Fibroblast of mammary gland (primary cell): Measurements from ENCODE around the gene MYL9.
"Not testable (repeated sequence)": the region's sequence is repeated elsewhere in the genome, so short reads cannot be mapped to it uniquely, and the experiment has no call there.

Experiments used
- DNase-seq: peaks from one replicate; pipeline ENCODE4 v3.0.0-alpha.2; 2010; ENCODE audit warnings: low read depth
- H3K4me3 ChIP-seq: 2 replicates; pipeline ENCODE4 v1.5.1; 2011; ENCODE audit warnings: low read depth, mild to moderate bottlenecking, low read length, moderate library complexity; ENCODE audit not compliant: control insufficient read depth
- TF ChIP-seq, protein P1 (sequence below): conservative IDR thresholded peaks from 2 replicates; pipeline ENCODE4 v1.5.1; 2011; ENCODE audit warnings: low read depth, low read length, inconsistent platforms; ENCODE audit not compliant: control insufficient read depth, insufficient read depth

The MYL9 gene

DNA sequence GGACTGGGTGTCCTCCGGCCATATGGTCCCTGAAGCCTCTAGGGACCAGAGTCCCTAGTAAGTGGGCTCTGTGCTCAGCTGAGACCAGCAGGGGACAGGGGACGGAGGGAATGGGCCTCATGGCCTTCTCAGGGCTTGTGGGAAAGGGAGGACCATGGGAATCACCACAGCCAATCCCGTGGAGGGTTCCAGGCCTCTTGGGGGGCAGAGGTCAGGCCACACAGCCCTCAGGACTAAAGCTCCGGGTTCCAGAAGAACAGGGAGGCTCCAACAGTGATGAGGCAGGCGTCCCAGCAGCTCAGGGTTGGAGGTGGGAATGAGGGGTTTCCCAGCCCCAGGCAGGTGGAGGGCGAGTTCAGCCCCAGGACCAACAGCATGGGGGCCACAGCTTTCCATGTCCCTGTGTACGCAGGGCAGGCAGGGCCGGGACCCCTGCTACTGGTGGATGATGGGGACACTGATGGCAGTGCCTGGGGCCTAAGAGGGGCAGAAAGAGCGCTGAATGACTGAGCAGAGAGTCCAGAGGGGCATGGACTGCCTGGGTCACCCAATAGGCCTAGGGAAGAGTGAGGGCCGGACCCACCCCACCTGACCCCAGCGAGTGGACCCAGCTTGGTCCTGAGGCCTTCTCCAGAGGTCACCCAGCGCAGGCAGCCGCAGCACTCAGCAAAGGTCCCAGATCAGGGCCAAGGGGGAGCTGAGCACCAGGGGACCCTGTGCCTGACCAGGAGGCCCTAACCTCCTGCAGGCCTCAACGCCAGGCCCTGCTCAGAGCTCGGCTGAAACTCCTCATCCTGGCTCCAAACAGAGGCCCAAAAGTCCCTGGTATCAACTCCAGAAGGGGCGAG is 8.8 kb downstream of the MYL9 start:
- DNase-seq: no peak
- TF ChIP-seq, protein P1, sequence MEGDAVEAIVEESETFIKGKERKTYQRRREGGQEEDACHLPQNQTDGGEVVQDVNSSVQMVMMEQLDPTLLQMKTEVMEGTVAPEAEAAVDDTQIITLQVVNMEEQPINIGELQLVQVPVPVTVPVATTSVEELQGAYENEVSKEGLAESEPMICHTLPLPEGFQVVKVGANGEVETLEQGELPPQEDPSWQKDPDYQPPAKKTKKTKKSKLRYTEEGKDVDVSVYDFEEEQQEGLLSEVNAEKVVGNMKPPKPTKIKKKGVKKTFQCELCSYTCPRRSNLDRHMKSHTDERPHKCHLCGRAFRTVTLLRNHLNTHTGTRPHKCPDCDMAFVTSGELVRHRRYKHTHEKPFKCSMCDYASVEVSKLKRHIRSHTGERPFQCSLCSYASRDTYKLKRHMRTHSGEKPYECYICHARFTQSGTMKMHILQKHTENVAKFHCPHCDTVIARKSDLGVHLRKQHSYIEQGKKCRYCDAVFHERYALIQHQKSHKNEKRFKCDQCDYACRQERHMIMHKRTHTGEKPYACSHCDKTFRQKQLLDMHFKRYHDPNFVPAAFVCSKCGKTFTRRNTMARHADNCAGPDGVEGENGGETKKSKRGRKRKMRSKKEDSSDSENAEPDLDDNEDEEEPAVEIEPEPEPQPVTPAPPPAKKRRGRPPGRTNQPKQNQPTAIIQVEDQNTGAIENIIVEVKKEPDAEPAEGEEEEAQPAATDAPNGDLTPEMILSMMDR: no peak
- H3K4me3 ChIP-seq: no peak overlapping the region

- DNase-seq: no peak
- TF ChIP-seq, protein P1: no peak
- H3K4me3 ChIP-seq: no peak overlapping the region
Observed at GRCh38 chr20:36550790-36551299, 9.5 kb downstream of the MYL9 start.

GRCh38 chr20:36555248-36555647 is 13.9 kb downstream of the MYL9 start:
- no peak for DNase-seq
- TF ChIP-seq, protein P1: no peak
- H3K4me3 ChIP-seq: no peak overlapping the region

DNA sequence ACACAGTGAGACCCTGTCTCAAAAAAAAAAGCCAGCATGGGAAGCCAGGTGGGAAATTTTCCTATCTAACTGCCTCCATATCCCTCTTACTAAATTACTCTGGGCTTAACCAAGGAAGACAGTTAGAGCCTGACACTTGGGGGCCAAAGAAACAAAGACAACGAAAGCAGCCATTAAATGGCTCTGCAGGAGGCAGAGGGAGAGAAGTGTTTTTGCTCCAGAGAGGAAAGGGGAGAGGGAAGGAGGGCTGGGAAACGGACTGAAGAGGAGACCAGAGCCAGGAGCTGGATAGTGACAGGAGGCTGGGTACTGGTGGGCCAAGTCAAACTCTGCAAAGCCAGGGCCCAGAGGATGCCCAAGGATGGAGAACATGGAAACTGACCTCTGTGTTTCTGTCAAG is 21.4 kb downstream of the MYL9 start:
- TF ChIP-seq, protein P1: no peak
- H3K4me3 ChIP-seq: no peak overlapping the region
- no peak for DNase-seq

GRCh38 chr20:36563374-36563773 is 22.1 kb downstream of the MYL9 start:
- DNase-seq: no peak
- no peak overlapping the region for H3K4me3 ChIP-seq
- TF ChIP-seq, protein P1: no peak

DNA sequence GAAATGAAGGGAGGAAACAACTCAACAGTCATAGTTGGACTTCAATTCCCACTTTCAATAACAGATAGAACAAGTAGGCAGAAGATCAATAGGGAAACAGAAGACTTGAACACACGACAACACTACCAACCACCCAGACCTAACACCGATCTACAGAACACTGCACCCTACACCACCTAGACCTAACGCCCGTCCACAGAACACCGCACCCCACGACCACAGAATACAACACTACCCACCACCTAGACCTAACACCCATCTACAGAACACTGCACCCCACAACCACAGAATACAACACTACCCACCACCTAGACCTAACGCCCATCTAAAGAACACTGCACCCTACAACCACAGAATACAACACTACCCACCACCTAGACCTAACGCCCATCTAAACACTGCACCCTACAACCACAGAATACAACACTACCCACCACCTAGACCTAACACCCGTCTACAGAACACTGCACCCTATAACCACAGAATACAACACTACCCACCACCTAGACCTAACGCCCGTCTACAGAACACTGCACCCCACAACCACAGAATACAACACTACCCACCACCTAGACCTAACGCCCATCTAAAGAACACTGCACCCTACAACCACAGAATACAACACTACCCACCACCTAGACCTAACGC is 22.9 kb downstream of the MYL9 start:
- DNase-seq: not testable (repeated sequence)

GRCh38 chr20:36564726-36565121 is 23.4 kb downstream of the MYL9 start:
- not testable (repeated sequence) for H3K4me3 ChIP-seq, DNase-seq

More for the DNA sequence above, 22.9 kb downstream of the MYL9 start:
- H3K4me3 ChIP-seq: not testable (repeated sequence)

DNA sequence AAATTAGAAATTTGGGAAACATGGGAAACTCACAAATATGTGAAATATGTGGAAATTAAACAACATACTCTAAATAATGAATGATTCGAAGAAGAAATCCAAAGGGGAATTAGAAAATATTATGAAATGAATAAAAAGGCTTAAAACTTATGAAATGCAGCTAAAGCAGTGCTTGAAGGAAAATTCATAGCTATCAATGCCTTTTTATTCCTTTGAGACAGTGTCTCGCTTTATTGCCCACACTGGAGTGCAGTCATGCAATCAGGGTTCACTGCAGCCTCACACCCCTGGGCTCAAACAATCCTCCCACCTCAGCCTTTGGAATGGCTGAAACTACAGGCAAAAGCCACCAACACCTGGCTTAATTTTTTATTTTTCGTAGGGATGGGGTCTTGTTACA is 24.2 kb downstream of the MYL9 start:
- TF ChIP-seq, protein P1: no peak
- no peak overlapping the region for H3K4me3 ChIP-seq
- DNase-seq: no peak
